Cardiac fibroblast (primary cell): ENCODE measurements around the gene ZNHIT1.

Experiments used
- DNase-seq, 2 donors: peaks; one replicate each; pipeline versions ENCODE4 v3.0.0 to v3.0.0-alpha.2; 2010; ENCODE audit warnings: low read depth in 2 of 2
- H3K4me3 ChIP-seq, 2 donors: replicated peaks in 1 of 2; 1 replicate in 1 of 2; 2 replicates in 1 of 2; pipeline ENCODE4 v1.5.1; 2011; ENCODE audit warnings: low read depth in 2 of 2, low read length in 2 of 2, mild to moderate bottlenecking in 2 of 2, moderate library complexity in 1 of 2
- CTCF ChIP-seq: IDR thresholded peaks from one replicate; pipeline ENCODE4 v1.5.1; 2011; ENCODE audit warnings: low read depth, mild to moderate bottlenecking, low read length, inconsistent platforms

Gene ZNHIT1

GRCh38 chr7:101236292-101236835, 18.4 kb downstream of the ZNHIT1 start:
- no peak for DNase-seq
- no peak overlapping the region for H3K4me3 ChIP-seq
- TF ChIP-seq CTCF, result no peak

GRCh38 chr7:101237206-101238067, 19.5 kb downstream of the ZNHIT1 start, which contains the start of gene CLDN15:
CLDN15 (minus strand) TSS chr7:101237802; CDS start chr7:101237581, 221 bp downstream.
- DNase-seq, result peak; percentile 86 to 90
- TF ChIP-seq CTCF, result no peak
- peak within 1 kb of the TSS in 1 of 2 donors; percentile 24 for H3K4me3 ChIP-seq

- TF ChIP-seq CTCF, result no peak
- DNase-seq, result no peak
- no peak overlapping the region for H3K4me3 ChIP-seq
These were observed 20.5 kb downstream of the ZNHIT1 start for GRCh38 chr7:101238226-101239182.

- DNase-seq, result no peak
- no peak overlapping the region for H3K4me3 ChIP-seq
- no peak for TF ChIP-seq CTCF
These were observed 21.4 kb downstream of the ZNHIT1 start for GRCh38 chr7:101239191-101239950.

- no peak for DNase-seq
- H3K4me3 ChIP-seq, result no peak overlapping the region
- no peak for TF ChIP-seq CTCF
These were observed 21.9 kb downstream of the ZNHIT1 start for GRCh38 chr7:101239951-101240220.
